ENCODE data around the gene MAMDC2.
"Not testable (repeated sequence)": the region's sequence is repeated elsewhere in the genome, so short reads cannot be mapped to it uniquely, and the experiment has no call there.

Gene MAMDC2

DNA sequence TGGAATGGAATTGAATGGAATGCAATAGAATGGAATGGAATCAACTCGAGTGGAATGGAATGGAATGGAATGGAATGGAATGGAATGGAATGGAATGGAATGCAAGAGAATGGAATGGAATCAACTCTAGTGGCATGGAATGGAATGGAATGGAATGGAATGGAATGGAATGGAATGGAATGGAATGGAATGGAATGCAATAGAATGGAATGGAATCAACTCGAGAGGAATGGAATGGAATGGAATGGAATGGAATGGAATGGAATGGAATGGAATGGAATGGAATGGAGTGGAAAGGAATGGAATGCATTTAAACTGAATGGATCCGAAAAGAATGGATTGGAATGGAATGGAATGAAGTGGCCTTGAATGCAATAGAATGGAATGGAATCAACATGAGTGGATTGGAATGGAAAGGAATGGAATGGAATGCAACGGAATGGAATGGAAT lies 5.5 kb upstream of the MAMDC2 start:
- not testable (repeated sequence) for FAIRE-seq

DNA sequence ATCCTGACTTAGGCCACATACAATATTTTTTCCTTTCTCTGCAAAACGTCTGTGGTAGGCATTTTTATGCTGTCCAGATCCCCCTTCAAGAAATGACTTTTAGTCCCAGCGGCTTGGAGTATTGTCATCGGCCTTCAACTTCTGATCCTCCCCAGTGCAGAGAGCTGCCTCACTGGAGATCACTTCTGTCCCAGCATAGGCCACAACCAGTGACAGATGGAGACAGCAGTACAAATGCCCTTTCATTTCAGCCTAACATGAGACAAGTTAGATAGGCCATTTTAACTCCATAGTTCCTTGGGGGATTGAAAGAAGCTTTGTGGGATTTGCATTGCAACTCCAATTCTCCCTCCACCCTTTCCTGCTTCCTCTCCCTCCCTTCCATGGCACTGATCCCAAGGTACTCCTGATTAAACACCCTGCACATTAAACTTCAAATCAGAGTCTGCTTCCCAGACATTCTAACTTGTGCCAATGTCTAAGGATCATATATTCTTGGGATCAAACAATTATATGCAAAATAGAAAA lies 3.2 kb upstream of the MAMDC2 start:
- no peak for FAIRE-seq

DNA sequence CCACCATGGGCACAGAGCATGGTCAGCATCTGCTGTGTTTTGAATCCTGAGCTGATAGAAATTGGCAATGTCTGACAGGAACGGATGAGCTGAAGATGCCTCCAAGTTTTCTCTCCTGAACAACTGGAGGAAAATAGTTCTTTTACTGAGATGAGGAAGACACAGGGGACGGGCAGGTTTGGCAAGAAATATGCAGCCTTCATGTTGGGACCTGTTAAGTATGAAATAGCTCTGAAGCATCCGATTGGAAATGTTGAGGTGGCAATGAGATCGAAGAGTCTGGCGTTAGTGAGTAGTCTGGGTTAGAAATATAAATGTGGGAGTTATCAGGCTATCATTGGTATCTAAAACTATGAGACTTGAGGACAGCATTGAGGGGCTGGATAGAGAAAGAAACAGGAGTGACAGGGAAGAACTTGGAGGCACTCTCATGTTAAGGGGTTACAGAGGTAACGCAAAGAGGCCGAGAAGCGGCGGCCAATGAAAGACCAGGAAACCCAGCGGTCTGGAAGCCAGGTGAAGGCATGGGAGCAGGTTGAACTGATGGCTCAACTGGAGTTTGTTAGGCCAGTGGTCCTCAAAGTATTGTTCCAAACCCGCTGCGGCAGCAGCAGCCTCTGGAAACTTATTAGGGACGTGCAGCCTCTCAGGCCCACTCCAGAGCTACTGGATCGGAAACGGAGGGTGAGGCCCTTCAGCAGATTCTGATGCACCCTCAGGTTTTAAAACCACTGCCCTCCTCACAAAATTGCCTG lies 1.0 kb upstream of the MAMDC2 start:
- FAIRE-seq: no peak

DNA sequence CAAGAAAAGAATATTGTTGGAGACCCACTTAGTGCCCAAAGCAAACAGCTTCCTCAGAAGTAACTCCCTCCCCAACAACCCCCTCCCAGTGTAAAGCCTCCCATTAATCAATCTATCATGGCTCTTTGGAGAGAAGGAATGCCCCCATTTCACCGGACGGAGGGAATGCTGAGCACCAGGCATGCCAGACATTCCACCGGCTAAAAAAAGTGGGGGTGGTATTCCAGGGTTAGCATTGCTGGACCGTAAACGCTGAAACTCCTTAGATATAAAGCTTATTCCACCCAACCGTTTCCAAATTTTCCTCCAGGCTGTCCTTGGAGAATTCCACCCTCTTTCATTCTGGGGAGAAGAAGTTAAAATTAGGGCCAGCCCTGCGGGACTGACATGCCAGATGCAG lies 363 bp upstream of the MAMDC2 start:
- no peak for FAIRE-seq

DNA sequence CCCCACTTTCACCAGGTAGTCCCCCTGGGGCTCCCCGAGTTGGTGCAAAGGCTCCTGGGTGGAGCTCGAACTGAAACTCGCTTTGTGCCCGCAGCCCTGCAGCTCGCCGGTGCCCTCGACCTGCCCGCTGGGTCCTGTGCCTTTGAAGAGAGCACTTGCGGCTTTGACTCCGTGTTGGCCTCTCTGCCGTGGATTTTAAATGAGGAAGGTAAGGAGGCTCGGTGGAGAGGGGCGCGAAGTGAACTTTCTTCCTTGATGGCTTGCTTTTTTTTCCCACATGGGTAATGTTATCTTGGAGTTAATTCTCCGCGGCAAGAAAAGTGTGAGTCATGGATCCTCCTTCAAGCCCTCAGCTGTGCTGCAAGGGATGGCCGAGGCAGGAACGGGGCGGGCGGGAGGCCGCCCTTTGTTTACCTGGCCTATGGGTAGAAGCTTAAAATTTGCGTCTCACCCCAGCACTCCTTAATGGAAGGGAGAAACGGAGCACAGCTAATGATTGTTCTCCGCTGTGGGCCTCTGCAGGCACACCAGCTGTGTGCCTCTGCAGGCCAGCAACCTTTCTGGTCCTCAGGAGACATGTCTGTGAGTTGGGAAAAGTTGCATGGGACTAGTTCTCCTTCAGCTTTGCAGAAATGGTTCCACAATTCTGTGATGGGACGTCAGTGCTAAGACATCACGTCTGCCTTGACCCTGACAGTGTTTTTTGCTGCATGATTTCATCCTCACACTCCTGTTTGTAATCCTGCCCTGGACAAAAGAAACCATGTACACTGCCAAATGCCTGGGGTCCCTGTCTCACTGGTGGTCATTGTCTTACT lies 1.1 kb downstream of the MAMDC2 start:
- no peak for FAIRE-seq

DNA sequence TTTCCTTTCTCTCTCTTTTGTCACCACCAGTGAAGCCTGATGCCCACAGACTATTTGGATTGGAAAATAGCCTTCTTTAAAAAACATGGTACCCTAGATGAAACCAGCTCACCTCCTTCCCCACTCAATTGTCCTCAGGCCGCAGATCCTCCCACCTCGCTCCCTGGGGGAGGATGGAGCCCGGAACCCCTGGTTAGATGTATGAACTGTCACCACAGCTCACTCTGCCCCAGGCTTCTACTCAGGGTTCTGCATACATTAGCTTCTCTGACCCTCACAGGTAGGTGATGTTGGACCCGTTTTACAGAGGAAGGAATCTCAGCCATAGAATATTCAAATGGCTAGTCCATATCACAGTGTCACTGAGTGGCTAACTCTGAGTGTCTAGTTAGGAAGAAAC lies 1.8 kb downstream of the MAMDC2 start:
- FAIRE-seq: no peak

DNA sequence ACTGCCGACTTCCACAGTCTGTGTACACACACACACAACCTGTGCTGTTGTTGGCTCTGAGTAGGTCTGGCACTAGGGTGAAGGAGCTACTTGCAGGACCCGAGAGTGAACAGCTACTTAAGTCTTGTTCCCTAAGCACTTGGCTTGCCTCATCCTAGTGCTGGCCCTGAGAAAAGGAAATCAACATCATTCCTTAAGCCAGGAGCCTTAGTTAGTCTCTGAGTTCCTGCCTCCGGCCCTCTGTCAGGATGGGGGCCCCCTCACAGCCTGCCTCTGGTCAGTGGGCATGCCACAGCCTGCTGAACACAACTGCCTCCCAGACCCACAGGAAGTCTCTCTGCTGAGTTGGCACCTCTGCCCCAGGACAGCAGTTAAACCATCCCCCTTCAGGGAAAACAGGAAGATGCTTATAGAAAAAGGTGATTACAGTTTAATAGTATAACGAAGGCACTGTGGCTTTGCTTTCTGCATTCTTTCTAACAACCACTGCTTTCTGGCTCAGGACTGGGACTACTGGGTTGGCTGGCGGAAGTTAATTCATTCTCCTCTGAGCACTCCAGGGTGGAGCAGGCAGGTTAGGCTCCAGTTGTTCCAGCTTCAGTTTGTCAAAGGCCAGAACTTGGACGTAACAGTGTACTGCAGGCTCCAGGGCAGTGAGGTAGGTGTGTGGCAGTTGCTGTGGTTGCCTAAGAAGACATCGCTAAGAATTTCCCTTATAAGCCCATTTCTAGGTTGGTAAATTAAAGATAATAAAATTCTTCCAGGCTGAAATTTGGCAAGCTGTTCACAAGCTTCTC lies 2.8 kb downstream of the MAMDC2 start:
- FAIRE-seq: no peak

DNA sequence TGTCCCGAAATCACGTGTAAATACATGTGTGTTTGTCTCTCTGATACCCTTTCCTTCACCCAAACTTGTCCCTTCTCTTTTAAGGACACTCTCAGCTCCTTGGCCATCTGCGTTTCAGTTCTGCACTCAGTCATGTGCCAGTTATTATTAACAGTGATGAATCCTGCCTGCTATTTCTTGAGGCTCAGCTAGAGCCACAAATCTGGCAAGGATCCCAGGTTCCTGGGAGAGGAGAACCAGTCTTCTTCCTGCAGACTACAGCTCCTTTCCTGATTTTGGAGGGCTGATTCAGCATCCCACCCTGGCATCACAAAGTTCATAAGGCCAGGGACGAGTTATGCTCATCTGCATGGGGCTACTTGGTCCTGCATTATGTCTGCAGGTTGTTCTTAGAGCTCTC lies 5.6 kb downstream of the MAMDC2 start:
- FAIRE-seq: no peak

DNA sequence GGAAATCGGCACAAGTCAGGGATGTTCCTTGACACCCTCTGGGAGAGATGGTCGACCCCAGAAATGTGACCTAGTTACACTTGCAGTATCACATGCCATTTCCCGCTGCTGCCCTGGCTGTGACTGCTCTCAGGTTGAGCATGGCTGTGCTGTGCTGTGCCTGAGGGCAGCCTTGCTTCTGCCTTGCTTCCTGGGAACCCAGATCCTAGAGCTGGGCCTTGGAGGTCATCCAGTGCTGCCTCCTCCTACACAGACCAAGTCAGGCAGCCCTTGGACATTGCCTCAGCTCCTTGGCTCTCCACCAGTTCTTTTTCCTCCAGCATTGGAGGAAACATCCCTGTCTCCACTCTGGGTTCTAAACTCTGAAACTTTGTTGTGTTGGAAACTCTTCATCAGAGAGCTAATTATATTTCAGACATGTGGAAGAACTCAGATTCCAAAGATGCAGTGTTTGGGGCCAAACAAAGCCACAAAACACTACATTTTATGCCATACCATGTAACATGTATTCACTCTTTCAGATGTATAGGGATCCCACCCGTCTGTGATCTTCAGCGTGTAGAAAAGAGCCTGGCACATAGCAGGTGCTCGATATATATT lies 6.1 kb downstream of the MAMDC2 start:
- FAIRE-seq: no peak

DNA sequence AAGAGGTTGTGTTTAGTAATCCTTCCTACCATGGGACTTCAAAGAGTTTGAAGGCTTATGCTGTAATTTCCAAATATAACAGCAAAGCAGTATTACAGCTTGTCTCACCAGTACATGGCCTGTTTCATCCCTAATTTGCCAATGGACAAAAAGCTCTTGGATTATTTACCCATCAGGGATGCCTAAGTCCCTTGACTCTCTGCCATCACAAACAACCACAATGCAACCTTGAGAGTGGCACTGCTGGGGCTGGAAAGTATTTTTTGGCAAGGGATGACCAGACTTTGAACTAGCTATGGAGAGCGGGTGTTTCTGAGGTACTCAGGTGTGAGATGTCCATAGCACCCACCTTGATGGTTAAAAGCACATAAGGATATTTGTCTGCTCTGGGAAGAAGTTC lies 9.1 kb downstream of the MAMDC2 start:
- FAIRE-seq: no peak

DNA sequence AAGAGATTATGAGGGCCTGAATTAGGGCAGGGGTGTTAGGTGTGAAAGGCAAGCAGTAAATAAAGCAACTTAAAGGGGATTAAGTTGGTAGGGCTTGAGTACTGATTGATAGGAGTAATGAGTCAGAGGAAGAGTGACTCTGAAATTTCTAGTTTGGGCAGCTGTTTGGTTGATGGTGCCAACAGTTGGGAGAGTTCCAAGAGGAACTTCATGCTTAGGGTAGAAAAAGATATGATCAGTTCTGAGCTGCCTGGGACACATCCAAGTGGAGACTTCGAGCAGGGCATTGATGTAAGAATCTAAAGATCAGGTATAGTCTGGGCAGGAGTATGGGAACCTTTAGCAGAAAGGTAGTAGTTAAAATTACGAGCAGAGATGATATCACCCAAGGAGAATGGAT lies 10.2 kb downstream of the MAMDC2 start:
- FAIRE-seq: no peak

DNA sequence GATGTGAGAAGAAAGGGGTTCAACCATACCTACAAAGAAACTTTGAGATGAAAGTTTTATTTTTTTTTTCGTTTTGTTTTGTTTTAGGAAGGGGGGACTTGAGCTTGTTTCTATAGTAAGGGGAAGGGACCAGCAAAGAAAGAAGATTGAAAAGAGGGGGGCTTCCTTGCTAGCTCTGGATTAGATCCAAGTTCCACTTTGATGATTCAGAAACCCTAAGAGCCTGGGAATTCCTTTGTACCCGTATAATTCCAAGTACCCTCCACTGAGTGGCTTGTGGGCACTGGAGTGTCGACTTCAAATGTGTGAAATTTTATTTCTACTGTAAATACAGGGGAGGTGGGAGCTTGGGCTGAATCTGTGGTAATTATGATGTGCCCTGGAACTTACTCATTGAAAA lies 10.9 kb downstream of the MAMDC2 start:
- FAIRE-seq: no peak

DNA sequence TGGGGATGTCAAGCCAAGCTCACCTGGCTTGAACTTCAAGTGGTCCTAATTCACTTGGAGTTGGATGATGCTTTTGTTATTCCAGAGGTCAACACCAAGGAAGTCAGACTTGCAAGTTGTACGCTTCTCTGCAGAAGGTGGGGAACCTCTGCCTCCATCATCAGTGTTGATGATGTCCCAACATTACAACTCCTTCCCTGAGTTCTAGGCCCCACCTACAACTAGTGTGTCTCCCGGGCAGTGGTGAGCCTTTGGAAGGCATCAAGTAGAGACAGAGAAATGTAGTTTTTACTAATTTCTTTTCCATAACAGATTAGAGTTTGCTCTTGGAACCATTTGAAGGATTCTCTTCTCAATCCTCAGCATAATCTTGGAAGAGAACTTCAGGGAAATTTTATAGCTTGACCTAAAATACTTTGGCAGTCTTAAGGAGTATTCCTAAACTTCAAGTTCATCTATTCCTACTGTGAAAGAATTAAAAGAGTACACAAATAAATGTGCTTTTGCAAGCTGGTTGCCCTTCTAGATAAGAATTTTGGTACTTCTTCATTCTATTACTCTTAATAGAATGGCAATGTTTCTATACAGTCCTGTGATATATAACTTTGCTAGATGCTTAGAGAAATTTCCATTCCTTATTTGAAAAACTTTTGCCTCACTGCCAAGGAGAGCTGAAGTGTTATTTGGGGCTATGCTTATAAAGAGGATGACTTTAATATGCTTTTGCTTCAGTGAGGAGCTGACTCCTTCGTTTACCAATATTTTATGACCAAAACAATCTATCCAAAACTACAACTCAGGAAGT lies 12.0 kb downstream of the MAMDC2 start:
- no peak for FAIRE-seq

DNA sequence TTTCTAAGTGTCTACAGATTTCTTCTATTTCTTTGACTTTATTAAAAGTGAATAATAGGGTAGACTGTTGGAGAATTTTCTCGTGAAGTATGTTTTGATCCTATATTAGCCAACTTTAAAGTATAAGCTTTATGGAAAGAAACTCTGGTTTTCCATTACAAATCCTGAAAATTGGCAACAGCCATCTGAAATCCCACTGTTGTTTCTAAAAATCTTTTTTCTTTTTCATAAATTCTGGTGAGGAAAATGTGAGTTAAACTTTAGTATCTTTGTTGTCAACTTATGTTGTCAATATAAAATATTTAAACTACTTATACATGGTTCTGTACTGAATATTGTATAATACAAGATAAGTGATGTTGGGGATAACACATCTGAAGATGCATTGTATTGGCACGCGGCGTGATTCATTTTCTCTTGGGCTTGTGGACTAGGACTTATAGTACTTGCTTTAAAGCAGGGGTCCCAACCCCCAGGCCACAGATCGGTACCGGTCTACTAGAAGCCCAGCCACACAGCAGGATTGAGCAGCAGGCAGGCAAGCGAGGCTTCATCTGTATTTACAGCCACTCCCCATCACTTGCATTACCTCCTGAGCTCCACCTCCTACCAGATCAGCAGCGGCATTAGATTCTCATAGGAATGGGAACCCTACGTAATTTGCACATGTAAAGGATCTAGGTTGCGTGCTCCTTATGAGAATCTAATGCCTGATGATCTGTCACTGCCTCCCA lies 12.7 kb downstream of the MAMDC2 start:
- FAIRE-seq: no peak

DNA sequence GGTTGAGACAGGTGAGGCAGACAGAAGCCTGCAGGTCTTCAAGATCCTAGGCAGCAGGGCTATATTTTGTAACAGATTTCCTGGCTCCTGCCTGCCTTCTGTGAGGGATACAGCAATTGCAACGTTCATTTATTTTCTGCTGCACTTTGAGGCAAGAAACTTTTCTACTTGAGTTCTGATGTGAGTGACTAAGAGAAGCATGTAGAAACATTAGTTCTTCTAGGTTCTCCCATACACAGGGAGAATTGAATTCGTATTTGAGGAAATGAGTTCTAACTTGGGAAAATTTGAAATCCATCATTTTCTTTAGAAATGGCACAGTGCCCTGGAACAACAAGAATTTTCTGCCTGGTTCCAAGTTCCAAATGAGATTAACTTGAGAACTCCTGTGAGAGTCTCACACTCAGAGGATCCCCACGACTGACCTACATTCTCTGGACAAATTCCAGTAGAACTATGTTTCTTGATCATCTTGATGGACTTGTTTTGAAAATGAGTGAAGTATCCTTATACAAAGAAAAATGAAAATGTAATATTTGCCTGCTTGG lies 15.0 kb downstream of the MAMDC2 start:
- FAIRE-seq: no peak

DNA sequence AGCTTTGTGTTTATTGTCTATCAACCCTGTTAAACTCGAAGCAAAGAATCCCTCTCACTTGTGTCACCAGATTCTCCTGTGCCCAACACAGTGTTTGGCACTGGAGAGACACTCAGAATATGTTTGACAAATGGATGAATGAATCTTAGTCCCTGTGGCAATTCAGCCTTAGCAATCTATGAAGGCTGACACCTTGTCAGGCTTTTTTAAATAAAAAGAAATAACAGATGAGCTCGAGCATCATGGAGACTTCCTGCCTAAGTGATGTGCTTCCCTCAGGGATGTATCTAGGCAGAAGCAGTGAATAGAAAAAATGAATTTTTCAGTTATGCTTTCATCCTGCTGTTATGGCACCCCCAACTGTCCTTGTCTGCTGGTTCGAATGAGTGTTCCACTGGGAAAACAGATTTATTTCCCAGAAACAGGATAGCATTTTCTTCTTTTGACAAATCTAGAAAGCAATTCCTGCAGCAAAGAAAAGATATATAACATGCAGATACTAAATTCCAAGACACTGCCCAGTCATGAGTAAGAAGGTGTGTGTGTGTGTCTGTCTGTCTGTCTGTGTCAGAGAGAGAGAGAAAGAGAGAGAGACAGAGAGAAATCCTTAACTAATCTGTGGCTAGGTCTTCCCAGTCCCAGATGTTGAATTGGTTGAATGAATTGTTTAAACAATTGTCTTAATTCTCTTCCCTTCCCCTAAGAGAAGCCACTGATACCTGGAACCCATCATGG lies 16.7 kb downstream of the MAMDC2 start:
- no peak for FAIRE-seq

DNA sequence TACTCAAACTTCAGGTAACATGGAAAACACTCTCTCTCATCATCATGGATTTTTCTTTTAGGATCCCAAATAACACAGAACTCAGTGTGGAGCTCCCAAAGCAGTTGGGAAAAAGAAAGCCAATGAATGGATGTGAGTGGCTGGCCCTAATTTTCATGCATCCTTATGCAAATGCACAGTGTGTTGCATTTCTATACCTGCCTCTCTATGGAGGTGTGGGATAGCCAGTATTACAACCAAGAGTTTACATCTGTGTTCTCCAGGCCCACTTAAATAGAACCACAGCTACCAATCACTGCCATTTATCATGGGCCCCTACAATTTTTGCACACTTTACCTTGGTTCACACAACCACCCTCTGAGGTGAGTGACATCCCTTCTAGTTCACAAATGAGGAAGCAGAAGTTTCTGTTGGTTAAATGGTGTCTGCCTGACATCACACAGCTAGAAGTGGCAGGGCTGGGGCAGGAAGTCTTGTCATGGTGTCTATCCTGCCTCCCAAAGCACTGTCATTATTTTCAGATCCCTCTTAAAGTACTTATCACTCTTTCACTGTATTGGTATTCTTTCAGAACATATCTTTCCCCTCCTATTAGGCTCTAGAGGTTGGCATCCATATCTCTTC lies 17.3 kb downstream of the MAMDC2 start:
- FAIRE-seq: no peak

DNA sequence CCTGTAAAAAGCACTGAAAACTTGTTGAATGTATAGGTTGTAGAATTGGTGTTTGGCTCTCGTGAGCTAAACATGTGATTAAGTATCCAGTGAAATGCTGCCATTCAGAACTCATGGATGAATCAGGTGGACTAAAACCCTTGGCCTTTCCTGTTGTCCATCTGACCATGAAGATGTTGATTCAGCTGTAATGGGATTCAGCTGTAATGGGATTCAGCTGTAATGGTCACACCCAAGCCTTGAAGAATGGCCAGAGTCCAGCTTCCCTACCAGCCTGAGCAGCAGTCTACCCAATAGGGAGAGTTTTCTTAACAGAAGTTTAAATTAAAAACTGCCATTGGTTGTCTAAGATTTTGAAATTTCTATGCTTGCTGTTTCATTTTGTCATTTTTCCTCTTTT lies 18.1 kb downstream of the MAMDC2 start:
- no peak for FAIRE-seq

DNA sequence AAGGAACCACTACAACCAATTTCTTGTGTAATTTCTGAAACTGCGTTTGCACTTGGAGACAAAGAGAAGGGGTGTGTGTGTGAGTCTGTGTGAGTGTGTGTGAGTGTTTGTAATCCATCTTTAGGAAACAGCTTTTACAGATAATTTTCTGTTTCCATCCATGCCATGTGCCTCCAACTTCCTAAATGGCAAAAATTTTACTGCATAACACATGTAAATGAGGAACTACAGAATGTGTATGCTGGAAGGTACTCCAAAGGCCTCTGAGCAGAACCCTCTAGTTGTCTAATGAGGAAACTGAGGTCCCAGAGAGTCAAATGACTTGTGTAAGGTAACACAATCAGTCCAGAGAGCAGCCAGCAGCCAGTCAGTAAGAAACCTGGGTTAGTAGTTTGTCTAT lies 20.8 kb downstream of the MAMDC2 start:
- no peak for FAIRE-seq

DNA sequence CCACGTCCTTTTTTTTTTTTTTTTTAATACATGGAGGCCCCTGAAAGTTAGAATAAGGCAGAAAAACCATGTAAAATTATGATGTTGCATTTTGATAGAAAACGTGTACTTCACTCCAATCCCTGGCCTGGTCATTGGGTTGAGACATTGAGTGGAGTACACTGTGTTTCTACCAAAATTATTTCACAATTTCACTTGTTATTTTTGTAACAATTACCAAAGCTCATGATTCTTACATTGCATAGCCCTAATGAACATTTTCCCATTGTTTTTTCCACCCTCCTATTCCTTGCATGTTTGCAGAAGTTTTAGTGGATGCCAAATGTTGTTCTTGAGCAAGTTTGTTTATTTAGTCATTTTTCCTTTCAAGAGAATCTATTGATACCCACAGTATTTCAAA lies 21.9 kb downstream of the MAMDC2 start:
- no peak for FAIRE-seq

Data from A204.1 (cell line).